Adrenal gland (tissue), 12 donors: ENCODE results near the gene PFKM. TPM values are rescaled to one million over a fixed set of nuclear protein-coding genes. Genes with fewer than 3 reads are reported as not detected.

ENCODE experiments used
- DNase-seq, 7 donors: peaks; one replicate each; pipeline ENCODE4 v3.0.0-alpha.2; 2019 to 2020
- H3K27ac ChIP-seq, 5 donors: fragments of 200-600 bp; sonication (generic) in 4 of 5; 1 replicate in 3 of 5; 2 replicates in 2 of 5; pipeline versions ENCODE4 v1.5.1 to v1.8.0; 2016 to 2020; ENCODE audit warnings: mild to moderate bottlenecking in 1 of 5
- H3K27me3 ChIP-seq: fragments of 200-600 bp; 2 replicates; pipeline ENCODE4 v1.8.0; 2021
- H3K36me3 ChIP-seq, 2 donors: fragments of 200-600 bp; replicated peaks in 1 of 2; 1 replicate in 1 of 2; 2 replicates in 1 of 2; pipeline versions ENCODE4 v1.5.1 to v1.8.0; 2018 to 2022
- H3K4me1 ChIP-seq, 2 donors: fragments of 200-600 bp; replicated peaks in 1 of 2; 1 replicate in 1 of 2; 2 replicates in 1 of 2; pipeline versions ENCODE4 v1.5.1 to v1.8.0; 2018 to 2021
- H3K4me3 ChIP-seq, 4 donors: fragments of 200-600 bp; sonication (generic) in 3 of 4; one replicate each; pipeline ENCODE4 v1.5.1; 2016 to 2018
- H3K9me3 ChIP-seq, 3 donors: fragments of 200-600 bp; sonication (generic) in 1 of 3; replicated peaks in 1 of 3; 1 replicate in 2 of 3; 2 replicates in 1 of 3; pipeline versions ENCODE4 v1.5.1 to v1.8.0; 2016 to 2021
- CTCF ChIP-seq, 6 experiments: fragments of 450-650 bp in 4 of 6; fragments of 200-600 bp in 2 of 6; sonication (generic) in 1 of 6; IDR thresholded peaks; 1 replicate in 5 of 6; 2 replicates in 1 of 6; pipeline versions ENCODE4 v1.5.1 to v1.8.0; 2016 to 2021; ENCODE audit warnings: antibody characterized with exemption in 6 of 6, mild to moderate bottlenecking in 2 of 6, moderate library complexity in 1 of 6
- POLR2A ChIP-seq, 2 donors: fragments of 450-650 bp; IDR thresholded peaks; one replicate each; pipeline ENCODE4 v1.6.1; 2017; ENCODE audit warnings: antibody characterized with exemption in 2 of 2, mild to moderate bottlenecking in 2 of 2, moderate library complexity in 1 of 2
- WGBS, 4 donors: extraction: QIAGEN DNeasy Blood & Tissue Kit in 2 of 4; methylation state at CpG; one replicate each; pipeline versions ENCODE4 v1.1.5 to v1.1.7; 2013 to 2017; 5-methylcytosine and 5-hydroxymethylcytosine counted together
- intact Hi-C, 2 donors: fragments of 100-400 bp; cut with DNase I; formaldehyde crosslinking; loops; one replicate each; pipeline versions ENCODE4 v1.14.1 to v1.15.0; 2022 to 2023
- polyA plus RNA-seq, 3 donors: library from polyadenylated mRNA; stranded (reverse); fragments of 200-250 nt in 2 of 3; fragments of 350-450 nt in 1 of 3; fragmentation: Illumina TruSeq in 1 of 3; extraction: RNeasy Lipid Tissue Mini Kit (QIAGEN cat#74804) in 1 of 3; gene quantifications; one replicate each; pipeline ENCODE4 v1.2.3, GENCODE V29; 2013 to 2014
- total RNA-seq, 9 donors: library from RNA; depleted of rRNA in 4 of 9; stranded (reverse); fragments of >200 nt in 4 of 9; fragments of 120-200 nt in 1 of 9; fragmentation: NEBNext Ultra II Directional in 1 of 9; extraction: Animal tissue kit (Norgen Biotek cat#: 25700) in 1 of 9; gene quantifications; one replicate each; pipeline versions ENCODE4 v1.1.0 to v1.2.4, GENCODE V29; 2013 to 2023
- donor health status: healthy with polysubstance abuse.
- donor health status: Bipolar disorder and iron deficiency.
- donor health status: DM: yes; HTN: yes; CAD: no.
- donor health status: DM: no; HTN: no; CAD: no.
- donor health status: DM: no; HTN: no; CAD: no.
- donor health status: DM: yes; HTN: yes; CAD: no.

The PFKM gene
- total and polyA plus RNA-seq, 12 donors, result 44.4 to 183 (median 107) TPM

- 85 to 92% (median 88%) methylated on average over 8 to 12 of the region's 12 CpGs for WGBS, 4 donors
- DNase-seq, result no peak
- Histone ChIP-seq H3K36me3 (peaks cover 3 to 46% of the 10 kb centered on the region in 2 donors), H3K4me1 (no peaks in the 10 kb centered on the region), H3K27ac (no peak overlapping the region), H3K27me3 (no peaks in the 10 kb centered on the region), H3K9me3 (no peaks in the 10 kb centered on the region), H3K4me3 (no peak overlapping the region)
- TF ChIP-seq POLR2A (IDR thresholded peaks at IDR 0.05) (no peak), CTCF (IDR thresholded peaks at IDR 0.05) (no peak)
- intact Hi-C loops, result loop anchor here in 1 of 2 donors (5.0 kb wide), 1 partner anchor 77 kb away; no protein-coding TSS in a partner anchor
These were observed 34.2 kb upstream of the PFKM start for GRCh38 chr12:48084841-48085460.

GRCh38 chr12:48086327-48086726 is 32.8 kb upstream of the PFKM start:
- DNase-seq, result no peak
- Histone ChIP-seq H3K9me3 (no peaks in the 10 kb centered on the region), H3K4me1 (no peaks in the 10 kb centered on the region), H3K27me3 (no peaks in the 10 kb centered on the region), H3K36me3 (peaks cover 3 to 35% of the 10 kb centered on the region in 2 donors), H3K27ac (no peak overlapping the region), H3K4me3 (no peak overlapping the region)
- WGBS, 4 donors, result 82 to 91% (median 87%) methylated on average over 3 of the region's 3 CpGs
- no peak for TF ChIP-seq CTCF (IDR thresholded peaks at IDR 0.05)
- TF ChIP-seq POLR2A (IDR thresholded peaks at IDR 0.05), result no peak
- intact Hi-C loops, result no loop called here

GRCh38 chr12:48092611-48093010 is 26.6 kb upstream of the PFKM start:
- 88 to 95% (median 89%) methylated on average over 1 of the region's 1 CpG for WGBS, 4 donors
- Histone ChIP-seq H3K4me3 (no peak overlapping the region), H3K27me3 (no peaks in the 10 kb centered on the region), H3K4me1 (no peaks in the 10 kb centered on the region), H3K9me3 (no peaks in the 10 kb centered on the region), H3K27ac (no peak overlapping the region), H3K36me3 (peaks cover 0 to 56% of the 10 kb centered on the region in 2 donors)
- DNase-seq, result no peak
- TF ChIP-seq POLR2A (IDR thresholded peaks at IDR 0.05) (no peak), CTCF (IDR thresholded peaks at IDR 0.05) (no peak)
- intact Hi-C loops, result no loop called here

- Histone ChIP-seq H3K4me1 (peaks cover 7 to 18% of the 10 kb centered on the region in 2 donors), H3K9me3 (no peaks in the 10 kb centered on the region), H3K36me3 (no peaks in the 10 kb centered on the region), H3K4me3 (peak overlapping the region in 1 of 4 donors; percentile 76), H3K27ac (no peak overlapping the region), H3K27me3 (no peaks in the 10 kb centered on the region)
- intact Hi-C loops, result loop anchor here in 1 of 2 donors (10.0 kb wide), 1 partner anchor 60 kb away; no protein-coding TSS in a partner anchor
- no peak for DNase-seq
- WGBS, 4 donors, result 81 to 85% (median 82%) methylated on average over 4 of the region's 4 CpGs
- TF ChIP-seq POLR2A (IDR thresholded peaks at IDR 0.05) (no peak), CTCF (IDR thresholded peaks at IDR 0.05) (no peak)
These were observed 14.6 kb upstream of the PFKM start for GRCh38 chr12:48104531-48104930.
